ENCODE data around the gene ESR1. TPM values are rescaled to one million over a fixed set of nuclear protein-coding genes. Genes with fewer than 3 reads are reported as not detected.

ESR1 gene
- total RNA-seq, 6 donors from 2014 or later = 0.91 to 4.7 (median 2.8) TPM

DNA sequence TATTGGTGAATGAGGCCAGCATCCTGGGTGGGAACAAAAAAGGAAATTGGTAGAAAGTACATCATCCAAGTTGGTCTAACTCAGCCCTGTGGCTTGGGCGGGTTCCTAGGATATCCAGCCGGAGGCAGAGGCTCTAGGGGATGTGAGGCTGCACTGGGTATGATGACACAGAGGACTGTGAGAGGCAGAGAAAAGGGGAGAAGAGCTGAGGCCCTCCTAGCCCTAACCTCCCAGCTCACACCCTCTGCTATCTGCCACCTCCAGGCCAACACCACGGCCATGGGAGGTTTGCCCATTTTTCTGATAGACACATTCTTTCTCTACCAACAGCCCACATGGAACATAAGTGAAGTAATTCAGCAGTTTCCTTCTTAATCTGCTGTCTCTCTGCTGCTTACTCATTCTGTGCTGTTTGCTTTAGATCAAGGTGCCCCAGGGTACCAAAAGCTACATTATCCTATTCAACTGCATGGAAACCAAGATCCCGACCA is 284.4 kb downstream of the ESR1 start:
- Histone ChIP-seq H3K27ac (no peak overlapping the region), H3K4me3 (no peak overlapping the region), H3K27me3 (no peaks in the 10 kb centered on the region), H3K9me3 (no peaks in the 10 kb centered on the region), H3K36me3 (no peaks in the 10 kb centered on the region), H3K4me1 (peaks cover 4 to 19% (median 11%) of the 10 kb centered on the region in 4 donors)
- 82 to 96% methylated on average over 4 of the region's 4 CpGs for WGBS, 2 donors
- ATAC-seq (ENCODE audit: low FRiP score in 2 of 2) (peak in 1 of 2 donors; percentile 21), DNase-seq (no peak)
- no peak for TF ChIP-seq CTCF (IDR thresholded peaks at IDR 0.05)
- no peak for TF ChIP-seq EP300 (IDR thresholded peaks at IDR 0.05)
- no peak for TF ChIP-seq POLR2AphosphoS5 (IDR thresholded peaks at IDR 0.05)
- TF ChIP-seq POLR2A (IDR thresholded peaks at IDR 0.05) = no peak

DNA sequence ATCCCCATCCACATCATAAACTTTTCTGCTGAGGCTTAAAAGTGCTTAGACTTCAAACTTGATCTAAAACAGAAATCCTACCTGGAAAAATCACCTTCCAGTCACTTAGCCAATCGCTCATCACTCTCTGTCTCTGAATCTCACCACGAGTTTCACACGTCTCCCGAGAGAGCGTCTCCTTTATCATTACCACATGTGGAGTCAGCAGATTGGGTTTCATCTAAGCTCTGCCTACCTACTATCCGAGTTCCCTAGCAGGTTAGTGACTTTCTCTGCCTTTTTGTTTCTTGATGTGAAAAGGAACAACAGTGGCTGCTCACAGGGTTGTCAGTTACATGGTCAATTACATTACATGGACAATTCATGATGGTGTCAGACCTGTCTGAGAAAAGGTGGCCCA is 286.2 kb downstream of the ESR1 start:
- DNase-seq = no peak
- Histone ChIP-seq H3K36me3 (no peaks in the 10 kb centered on the region), H3K4me3 (no peak overlapping the region), H3K27ac (no peak overlapping the region), H3K4me1 (peaks cover 4 to 19% (median 11%) of the 10 kb centered on the region in 4 donors), H3K9me3 (no peaks in the 10 kb centered on the region), H3K27me3 (no peaks in the 10 kb centered on the region)
- TF ChIP-seq POLR2AphosphoS5 (IDR thresholded peaks at IDR 0.05) (no peak), POLR2A (IDR thresholded peaks at IDR 0.05) (no peak), EP300 (IDR thresholded peaks at IDR 0.05) (no peak), CTCF (IDR thresholded peaks at IDR 0.05) (no peak)
- ATAC-seq (ENCODE audit: low FRiP score in 2 of 2) = no peak
- WGBS, 2 donors = 72 to 83% methylated on average over 6 of the region's 6 CpGs

DNA sequence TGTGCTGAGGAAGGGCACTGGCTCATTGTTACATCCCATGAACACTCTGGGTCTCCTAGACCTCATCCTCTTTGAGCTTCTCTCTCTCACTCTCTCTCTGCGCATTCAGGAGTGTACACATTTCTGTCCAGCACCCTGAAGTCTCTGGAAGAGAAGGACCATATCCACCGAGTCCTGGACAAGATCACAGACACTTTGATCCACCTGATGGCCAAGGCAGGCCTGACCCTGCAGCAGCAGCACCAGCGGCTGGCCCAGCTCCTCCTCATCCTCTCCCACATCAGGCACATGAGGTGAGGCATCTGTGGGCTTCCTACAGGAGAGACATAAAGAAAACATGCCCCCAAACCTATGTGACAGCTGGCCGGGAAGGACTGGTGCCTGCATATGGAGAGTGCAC is 286.8 kb downstream of the ESR1 start:
- H3K27ac ChIP-seq = peak overlapping the region in 1 of 4 donors; percentile 31
- H3K4me3 ChIP-seq = no peak overlapping the region
- H3K9me3 ChIP-seq = no peaks in the 10 kb centered on the region
- DNase-seq = no peak
- ATAC-seq (ENCODE audit: low FRiP score in 2 of 2) = no peak
- no peak for TF ChIP-seq EP300 (IDR thresholded peaks at IDR 0.05)
- TF ChIP-seq POLR2A (IDR thresholded peaks at IDR 0.05) = no peak
- TF ChIP-seq POLR2AphosphoS5 (IDR thresholded peaks at IDR 0.05) = no peak
- no peak for TF ChIP-seq CTCF (IDR thresholded peaks at IDR 0.05)
- WGBS, 2 donors = 92 to 94% methylated on average over 4 of the region's 4 CpGs
- no peaks in the 10 kb centered on the region for H3K36me3 ChIP-seq
- no peaks in the 10 kb centered on the region for H3K27me3 ChIP-seq
- peaks cover 4 to 19% (median 11%) of the 10 kb centered on the region in 4 donors for H3K4me1 ChIP-seq

DNA sequence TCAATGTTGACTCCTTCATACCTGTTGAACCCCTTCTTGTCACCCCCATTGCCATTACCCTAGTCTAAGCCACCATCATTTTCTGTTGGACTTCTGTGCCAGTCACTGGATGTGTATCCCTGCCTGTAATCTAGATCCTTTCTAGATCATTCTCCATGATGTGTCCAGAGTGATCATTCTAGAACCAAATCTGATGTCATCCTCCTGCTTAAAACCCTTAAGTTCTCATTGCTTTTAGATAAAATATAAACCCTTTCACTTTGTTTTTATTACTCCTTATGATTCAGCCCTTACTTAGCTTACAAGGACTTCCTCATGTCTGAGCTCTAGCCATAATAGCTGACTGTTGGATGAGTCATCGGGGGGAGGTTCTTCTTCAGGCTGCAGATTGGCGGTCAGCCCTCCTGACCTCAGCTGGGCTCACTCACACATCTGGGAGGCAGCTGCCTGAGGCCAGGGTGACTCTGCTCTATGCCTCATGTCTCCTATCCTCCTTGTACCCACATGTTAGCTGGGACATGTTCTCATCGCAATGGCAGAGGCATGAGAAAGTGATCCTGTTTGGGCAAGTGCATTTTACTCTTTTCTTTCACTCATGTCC is 287.6 kb downstream of the ESR1 start:
- Histone ChIP-seq H3K27me3 (no peaks in the 10 kb centered on the region), H3K4me1 (peaks cover 11 to 27% (median 18%) of the 10 kb centered on the region in 4 donors), H3K36me3 (no peaks in the 10 kb centered on the region), H3K9me3 (no peaks in the 10 kb centered on the region), H3K27ac (peak overlapping the region; percentile 31 to 75 (median 62)), H3K4me3 (no peak overlapping the region)
- 49 to 73% methylated on average over 3 of the region's 3 CpGs for WGBS, 2 donors
- ATAC-seq (ENCODE audit: low FRiP score in 2 of 2) (peak; percentile 81 to 91), DNase-seq (peak in 1 of 2 donors; percentile 88)
- TF ChIP-seq CTCF (IDR thresholded peaks at IDR 0.05) (no peak), EP300 (IDR thresholded peaks at IDR 0.05) (peak in 1 of 4 donors; percentile 1), POLR2AphosphoS5 (IDR thresholded peaks at IDR 0.05) (peak in 1 of 2 donors; percentile 36)

Data from upper lobe of left lung (tissue), 6 donors.